ENCODE data around the gene TULP1.
"Not testable (repeated sequence)": the region's sequence is repeated elsewhere in the genome, so short reads cannot be mapped to it uniquely, and the experiment has no call there.

TULP1 gene

DNA sequence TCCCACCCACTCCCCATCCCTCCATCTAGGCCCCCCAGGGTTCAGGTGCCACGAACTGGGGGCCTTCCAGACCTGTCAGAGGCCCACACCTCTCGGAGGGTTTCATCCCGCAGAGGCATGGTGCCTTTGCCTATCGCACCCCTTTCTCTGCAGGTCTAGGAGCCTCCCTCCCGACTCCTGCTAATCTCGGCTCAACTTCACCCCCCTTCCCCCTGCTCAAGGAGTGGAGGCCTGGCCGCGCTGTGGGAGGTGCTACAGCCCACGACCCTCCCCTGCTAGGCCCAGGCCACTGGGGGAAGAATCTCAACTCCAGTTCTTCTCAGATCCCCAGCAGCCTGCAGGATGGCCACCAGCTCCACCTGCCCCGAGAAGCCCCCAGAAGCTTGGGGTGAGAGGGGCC is at the start of gene TULP1:
Gene TULP1, minus strand, starts transcription at position 157 of the 400 bp plus-strand sequence. Its CDS starts 38 bp downstream, at position 119.
- DNase-seq: no peak

DNA sequence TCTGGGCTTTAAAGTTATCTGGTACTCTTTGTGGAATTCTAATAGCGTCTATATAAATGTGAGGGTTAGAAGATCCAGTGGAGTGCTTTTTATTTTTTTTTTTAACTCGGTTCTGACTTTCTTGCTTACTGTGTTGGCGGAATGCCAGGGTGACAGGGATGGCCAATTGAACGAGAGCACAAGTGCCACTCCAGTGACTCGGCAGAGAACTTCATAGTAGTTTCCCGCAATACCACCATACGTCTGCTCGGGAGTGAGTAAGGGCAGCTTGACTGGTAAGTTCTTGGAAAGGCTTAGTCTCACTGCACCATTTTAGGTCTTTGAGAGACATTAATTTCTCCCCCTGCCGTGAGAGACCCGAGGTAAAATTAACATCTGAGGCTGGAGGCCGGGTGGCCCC is 49.4 kb upstream of the TULP1 start:
- DNase-seq: peak; percentile 39

DNA sequence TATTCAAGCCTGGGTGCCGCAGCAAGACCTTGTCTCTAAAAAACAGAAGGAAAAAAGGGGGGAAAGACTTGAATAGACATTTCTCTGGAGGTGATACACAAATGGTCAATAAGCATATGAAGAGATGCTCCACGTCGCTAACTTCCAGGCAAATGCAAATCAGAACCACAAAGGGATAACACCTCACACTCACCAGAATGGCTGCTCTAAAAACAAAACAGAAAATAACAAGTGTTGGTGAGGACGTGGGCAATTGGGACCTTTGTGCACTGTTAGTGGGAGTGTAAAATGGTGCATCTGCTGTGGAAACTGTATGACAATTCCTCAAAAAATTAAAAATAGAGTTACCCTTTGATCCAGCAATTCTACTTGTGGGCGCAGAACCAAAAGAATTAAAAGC is 48.4 kb upstream of the TULP1 start:
- DNase-seq: no peak

DNA sequence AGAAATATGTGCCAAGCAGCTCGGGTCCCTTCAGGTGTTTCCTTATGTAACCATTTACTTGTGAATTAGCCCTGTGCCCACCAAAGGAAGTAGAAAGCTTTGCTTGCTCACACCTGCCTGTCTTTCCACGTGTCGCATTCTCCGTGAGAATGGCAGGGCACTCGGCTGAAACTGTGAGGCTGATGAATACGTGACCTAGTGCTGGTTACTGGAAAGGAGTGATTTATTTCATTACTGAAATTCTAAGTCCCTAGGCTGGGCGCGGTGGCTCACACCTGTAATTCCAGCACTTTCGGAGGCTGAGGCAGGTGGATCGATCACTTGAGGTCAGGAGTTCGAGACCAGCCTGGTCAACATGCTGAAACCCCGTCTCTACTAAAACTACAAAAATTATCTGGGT is 45.9 kb upstream of the TULP1 start:
- DNase-seq: no peak

DNA sequence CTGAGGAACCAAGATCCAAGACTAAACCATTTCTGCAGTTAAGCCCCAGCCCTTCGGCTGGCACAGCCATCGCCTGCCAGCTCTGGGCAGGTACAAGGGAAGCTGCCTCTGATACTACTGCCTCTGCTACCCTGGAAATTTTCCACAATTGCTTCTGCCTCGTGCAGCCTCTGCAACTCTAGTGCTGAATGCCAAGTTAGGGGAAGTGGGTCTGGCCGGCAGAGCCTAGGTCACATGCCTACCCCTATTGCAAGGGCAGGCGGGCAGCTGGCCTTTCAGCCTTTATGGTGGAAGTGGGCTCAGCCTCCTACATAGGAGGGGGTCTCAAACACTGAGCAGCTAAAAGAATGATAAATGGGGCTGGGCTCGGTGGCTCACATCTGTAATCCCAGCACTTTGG is 44.5 kb upstream of the TULP1 start:
- no peak for DNase-seq

DNA sequence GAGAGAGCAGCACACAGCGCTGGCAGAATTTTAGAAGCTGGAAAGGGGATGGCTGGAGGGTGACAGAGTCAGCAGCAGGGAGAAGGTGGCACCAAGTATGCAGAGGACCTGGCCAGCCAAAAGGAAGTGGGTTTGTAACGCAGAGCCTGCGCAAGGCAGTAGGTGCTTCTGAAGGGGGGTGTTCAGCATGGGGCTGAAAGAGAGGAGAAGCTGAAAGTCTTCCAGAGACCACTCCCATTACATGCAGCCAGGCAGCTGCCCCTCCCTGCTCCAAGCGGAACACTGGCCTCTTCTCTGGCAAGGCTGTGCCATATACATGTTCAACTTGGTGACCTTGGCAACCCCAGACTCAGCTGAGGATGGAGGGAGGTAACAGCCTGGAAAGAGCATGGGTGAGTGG is 42.1 kb upstream of the TULP1 start:
- no peak for DNase-seq

DNA sequence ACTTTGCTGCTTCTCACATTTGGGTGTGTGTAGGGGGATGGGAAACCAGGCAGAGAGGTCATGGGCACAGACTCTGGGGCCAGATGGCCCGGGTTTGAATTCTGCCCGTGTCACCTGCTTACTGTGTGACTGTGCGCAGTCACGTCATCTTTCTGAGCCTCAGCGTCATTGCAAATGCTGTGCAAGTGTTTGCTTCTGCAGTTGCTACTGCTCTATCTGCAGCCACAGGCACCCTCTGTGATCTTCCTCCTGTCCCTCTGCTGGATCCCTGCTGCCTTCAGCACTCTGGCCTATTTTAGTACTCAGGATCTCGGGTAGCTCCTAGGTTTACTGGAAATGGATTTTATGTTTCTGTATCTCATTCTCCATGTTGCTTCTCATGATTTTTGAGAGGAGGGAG is 40.6 kb upstream of the TULP1 start:
- no peak for DNase-seq

DNA sequence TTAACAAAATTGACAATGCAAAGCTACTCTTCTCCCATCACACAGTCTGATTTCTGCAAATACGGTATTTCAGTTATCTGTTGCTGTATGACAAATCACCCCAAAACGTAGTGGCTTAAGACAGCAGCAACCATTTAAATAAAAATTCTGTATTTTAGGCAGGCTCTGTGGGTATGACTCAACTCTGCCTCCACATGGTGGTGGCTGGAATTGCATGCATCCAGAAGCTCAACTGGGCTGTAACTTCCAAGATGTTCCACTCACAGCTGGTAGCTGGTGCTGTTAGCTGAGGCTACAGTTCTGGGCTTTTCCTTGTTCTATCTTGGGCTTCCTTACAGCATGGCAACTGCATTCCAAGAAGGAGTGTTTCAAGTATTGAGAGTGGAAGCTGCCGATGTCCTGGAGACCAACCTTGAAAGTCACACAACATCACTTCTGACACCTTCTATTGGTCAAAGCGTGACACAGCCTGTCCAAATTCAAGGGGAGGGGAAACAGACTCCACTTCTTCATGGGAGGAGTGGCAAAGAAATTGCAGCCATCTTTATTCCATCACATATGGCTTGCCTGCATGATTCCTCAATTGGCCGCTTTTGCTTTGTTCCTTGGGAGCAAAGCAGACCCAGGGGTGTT is 39.7 kb upstream of the TULP1 start:
- DNase-seq: no peak

DNA sequence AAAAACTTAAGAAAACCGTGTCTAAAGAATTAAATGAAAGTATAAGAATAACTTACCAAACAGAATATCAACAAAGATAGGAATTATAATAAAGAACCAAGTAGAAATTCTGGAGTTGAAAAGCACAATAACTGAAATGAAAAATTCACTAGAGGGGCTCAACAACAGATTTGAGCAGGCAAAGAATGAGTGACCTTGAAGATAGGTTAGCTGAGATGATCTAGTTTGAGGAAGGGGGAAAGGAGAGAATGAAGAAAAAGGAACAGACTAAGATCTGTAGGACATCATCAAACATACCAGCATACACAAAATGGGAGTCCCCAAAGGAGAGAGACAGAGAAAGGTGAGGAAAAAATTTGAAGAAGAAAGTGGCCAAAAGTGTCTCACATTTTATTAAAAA is 37.7 kb upstream of the TULP1 start:
- no peak for DNase-seq

DNA sequence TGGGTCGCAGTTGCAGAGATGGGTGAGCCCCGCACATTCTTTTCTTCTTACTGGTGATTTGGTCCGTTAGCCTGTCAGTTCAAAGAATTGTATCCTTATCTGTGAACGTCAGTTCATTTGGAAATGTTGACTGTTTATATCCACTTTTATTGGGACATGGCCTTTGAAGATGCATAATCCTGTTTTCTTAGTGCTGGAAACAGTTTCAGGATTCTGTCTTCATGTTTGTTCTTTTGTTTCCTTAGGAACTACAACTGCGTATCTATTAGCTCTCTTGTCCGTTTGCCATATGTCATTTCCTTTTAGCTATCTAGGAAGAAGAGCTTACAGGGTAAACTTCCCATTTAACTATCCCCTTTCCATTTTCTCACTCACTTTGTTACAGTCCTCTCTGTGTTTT is 35.0 kb upstream of the TULP1 start:
- no peak for DNase-seq

DNA sequence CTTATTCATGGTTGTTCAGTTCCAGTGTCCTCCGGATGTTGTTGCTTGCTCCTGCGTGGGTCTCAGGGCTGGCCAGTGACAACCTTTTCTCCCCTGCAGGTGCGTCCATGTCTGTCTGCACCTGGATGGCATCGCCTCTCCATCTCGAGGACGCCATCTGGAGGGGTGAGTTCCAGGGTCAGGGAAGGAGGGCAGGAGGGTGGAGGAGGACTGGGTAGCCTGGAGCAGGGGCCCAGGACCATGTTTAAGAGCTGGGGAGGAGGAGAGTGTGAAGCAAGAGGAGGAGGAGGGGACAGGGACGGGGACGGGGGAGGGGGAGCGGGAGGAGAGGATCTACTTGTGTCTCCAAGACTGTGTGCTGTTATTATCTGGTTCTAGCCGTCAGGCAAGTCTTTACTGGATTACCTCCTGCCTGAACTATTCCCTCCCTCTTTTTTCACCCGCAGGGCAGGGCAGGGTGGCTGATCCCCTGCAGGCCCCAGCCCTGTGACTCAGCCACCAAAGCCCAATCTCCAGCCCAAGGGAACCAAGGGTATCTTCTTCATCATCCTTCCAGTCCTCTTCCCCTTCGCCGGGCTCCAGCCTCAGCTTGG is 32.2 kb upstream of the TULP1 start:
- no peak for DNase-seq

DNA sequence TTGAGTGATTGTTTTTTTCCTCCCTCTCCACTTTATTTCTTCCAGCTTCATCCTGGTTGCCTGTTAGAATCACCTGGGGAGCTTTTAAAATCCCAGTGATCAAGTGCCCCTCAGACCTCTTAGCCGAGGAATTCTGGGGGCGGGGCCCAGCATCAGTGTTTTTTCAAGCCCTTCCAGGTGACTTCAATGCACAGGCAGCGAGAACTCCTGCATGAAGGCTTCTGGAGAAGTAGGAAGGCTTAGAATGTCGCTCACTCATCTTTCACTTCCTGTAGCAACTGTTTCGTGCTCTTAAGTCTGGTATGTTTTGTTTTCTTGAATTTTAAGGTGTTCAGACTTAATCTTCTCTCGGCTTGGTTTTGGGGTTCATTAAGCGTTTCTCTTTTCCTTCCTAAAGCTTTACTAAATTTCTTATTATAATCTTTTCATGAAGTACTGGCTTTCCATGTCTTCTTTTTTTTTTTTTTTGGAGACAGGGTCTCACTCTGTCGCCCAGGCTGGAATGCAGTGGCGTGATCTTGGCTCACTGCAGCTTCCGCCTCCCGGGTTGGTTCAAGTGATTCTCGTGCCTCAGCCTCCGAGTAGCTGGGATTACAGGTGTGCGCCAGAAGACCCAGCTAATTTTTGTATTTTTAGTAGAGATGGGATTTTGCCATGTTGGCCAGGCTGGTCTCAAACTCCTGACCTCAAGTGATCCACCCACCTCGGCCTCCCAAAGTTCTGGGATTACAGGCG is 30.9 kb upstream of the TULP1 start:
- no peak for DNase-seq

DNA sequence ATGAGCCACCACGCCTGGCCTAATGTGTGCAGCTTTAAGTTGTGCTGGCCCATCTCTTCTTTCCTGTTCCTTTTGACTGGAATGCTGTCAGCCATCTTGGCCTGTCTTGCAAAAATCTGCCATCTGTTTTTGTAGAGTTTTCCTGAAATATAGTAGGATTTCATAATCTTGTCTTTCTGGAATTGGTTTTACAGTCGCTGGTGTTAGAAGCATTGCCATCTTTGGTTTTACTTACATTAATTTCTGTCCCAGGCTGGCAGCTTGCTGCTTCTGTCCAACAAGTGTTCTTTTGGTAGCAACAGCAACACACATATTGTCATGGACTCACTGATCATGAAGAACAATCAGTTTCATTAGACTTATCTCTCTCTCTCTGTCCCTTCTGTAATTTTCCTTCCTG is 29.1 kb upstream of the TULP1 start:
- no peak for DNase-seq

DNA sequence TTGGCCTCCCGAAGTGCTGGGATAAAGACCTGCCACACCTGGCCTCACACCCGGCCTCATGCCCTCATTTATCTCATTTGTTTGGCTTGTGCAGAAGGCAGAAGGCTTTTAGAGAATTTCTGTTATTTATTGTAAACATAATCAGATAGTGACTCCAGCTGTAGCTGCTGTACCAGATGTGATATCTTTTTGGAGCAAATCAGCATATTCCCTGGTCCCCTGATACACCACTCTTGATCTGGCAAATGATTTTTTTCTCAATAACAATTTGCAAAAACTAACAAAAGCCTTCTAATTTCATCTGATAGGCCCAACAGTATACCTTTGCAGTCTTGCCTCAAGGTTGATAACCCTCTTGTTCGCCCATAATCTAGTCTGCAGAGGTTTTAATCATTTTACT is 26.5 kb upstream of the TULP1 start:
- DNase-seq: no peak

DNA sequence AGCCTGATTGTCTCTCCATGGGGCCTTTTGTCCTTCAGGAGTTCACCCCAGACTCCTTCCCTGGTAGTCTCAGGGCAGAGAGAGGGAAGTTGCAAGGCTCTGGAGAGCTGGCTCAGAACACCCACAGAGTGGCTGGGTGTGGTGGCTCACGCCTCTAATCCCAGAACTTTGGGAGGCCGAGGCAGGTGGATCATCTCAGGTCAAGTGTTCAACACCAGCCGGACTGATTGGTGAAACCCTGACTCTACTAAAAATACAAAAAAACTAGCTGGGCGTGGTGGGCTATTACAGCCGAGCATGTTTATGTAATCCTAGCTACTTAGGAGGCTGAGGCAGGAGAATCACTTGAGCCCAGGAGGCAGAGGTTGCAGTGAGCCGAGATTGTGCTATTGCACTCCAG is 23.2 kb upstream of the TULP1 start:
- not testable (repeated sequence) for DNase-seq

DNA sequence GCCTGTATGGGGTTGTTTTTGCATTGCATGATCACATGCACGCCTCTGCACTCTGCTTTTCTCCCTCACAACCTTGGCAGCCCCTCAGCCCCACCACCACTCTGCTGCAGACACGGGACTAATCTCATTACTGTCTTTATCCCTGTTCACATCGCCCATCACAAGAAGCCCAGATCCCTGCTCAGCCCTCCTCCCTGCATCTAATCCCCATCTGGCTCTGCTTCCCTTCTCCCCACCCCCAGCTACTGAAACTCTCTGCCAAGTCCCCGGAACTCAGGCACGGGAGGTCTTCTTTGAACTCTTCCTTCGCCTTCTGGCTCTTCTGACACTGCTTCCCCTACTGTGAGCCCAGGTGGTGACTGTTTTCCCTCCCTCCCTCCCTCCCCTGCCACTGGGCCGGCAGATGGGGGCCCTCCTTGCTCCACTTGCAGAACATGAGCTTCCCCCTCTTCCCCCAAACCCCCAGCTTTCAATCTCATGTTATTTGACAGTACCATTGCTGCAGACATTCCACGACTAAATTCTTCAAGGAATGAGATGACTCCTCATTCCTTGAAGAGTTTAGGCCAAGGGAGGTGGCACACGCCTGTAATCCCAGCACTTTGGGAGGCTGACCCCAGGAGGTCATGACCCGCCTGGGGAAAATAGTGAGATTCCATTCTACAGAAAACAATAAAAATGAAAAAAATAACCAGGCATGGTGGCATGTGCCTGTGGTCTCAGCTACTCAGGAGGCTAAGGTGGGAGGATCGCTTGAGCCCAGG is 21.9 kb upstream of the TULP1 start:
- DNase-seq: no peak

DNA sequence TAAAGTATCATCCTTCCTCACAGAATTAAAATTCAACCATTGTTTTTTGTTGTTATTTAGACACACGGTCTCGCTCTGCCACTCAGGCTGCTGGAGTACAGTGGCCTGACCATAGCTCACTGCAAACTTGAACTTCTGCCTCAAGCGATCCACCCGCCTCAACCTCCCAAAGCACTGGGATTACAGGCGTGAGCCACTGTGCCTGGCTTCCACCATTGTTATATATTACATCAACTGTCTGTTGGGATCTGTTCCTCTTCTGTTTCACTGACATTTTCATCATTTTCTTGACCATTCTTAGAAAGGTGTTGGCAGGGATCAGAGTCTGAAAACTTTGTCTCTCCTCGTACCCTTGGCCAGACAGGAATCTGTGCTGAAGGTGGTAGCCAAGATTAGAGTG is 21.3 kb upstream of the TULP1 start:
- DNase-seq: no peak

DNA sequence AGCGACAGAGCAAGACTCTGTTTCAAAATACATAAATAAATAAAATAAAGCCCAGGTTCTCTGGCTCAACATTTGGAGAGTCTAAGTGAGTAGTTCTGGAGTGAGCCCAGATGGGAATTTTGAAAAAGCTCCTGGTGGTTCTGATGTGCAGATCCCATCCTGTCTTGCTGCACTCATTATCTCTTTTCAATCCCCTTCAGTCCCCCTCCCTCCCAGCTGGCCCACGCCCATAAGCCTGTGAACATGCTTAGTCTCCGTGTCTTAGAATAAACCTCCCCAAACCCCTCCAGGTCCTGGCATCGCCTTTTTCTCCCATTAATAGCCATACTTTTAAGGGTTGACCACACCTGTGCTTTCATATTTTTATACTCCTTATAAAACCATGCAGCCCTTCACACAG is 19.4 kb upstream of the TULP1 start:
- no peak for DNase-seq

DNA sequence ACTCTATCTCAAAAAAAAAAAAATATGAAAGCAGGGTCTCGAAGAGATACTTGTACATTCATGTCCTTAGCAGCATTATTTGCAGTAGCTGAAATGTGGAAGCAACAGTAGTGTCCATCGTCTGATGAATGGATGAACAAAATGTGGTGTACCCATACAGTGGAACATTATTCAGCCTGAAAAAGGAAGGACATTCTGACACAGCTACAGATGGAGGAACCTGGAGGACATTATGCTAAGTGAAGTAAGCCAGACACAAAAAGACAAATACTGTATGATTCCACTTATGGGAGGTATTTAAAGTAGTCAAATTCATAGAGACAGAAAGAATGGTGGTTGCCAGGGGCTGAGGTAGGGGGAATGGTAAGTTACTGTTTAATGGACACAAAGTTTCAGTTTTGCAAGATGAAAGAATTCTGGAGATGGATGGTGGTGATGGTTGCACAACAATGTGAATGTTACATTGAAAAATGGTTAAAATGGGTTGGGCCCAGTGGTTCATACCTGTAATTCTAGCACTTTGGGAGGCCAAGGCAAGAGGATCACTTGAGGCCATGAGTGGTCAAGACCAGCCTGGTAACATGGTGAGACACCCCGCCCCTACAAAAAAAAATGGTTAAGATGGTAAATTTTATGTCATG is 11.8 kb upstream of the TULP1 start:
- DNase-seq: no peak

DNA sequence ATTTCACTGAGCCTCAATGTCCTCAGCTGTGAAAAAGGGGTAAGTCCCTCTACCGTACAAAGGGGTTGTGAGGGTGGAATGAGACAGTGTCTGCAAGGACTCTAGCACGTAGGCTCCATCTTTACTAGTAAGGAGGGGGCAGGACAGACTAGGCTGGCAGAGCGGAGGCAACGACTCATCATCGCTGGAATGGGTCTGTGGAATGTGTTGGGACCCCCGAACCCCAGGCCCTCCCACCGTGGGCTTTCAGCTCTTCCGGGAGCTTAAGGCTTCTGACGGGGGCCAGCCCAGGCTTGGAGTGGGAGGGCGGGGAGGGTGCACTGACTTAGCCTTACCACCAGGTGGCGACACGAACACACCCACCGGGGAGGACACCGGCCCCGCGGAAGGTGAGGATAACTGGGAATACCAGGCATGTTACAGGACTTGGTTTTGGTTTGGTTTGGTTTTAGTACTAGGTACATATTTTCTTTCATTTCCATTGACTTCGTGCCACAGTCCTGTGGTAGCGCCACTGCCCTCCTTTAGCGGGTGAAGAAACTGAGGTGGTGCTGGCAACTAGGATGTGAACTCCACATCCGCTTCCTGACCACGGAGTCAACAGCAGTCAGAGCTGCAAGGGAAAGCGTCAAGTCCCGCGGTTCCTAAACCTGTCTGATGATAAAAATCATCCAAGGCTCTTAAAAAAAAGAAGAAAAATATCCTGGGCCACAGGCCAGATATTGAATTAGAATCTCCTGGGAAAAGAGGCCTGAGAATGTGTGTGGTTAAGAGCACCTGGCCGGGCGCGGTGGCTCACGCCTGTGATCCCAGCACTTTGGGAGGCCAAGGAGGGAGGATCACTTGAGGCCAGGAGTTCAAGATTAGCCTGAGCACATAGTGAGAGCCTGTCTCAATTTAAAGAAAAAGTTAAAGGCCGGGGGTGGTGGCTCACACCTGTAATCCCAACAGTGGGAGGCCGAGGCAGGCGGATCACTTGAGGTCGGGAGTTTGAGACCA is 10.3 kb upstream of the TULP1 start:
- DNase-seq: peak; percentile 30

DNA sequence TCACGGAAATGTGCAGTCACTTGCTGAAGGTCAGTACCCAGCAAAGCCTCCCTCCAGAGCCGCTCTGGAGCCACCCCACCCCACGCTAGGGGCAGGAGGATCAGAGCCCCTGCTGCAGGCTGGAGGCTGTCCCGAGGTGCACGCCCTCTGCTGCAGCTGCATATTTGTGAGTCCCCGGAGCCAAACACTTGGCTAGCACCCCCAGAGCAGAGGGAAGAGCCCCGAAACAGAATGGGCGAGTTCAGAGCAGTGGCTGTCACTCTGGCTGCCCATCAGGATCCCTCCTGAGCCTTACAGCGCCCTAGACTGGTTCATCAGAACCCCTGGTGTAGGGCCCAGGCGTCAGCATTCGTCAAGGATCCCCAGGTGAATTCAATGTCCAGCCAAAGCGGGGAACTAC is 9.5 kb upstream of the TULP1 start:
- no peak for DNase-seq

DNA sequence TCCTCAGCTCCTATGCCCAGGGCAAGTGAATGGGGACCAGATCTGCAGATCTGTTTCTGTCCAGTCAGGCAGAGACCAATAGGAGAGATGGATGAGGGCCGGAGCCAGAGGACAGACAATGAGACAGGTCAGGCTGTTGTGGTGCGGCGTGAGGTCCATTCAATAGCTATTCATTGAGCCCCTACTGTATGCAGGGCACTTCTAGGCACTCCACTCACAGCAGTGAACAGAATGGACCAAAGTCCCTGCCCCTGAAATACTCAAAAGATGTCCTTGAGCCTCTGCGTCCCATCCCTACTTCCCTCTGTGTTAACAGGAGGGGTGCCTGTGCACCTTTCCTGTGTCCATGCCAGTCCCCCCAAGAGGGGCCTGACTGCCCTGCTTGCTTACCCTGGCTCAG is 8.5 kb upstream of the TULP1 start:
- no peak for DNase-seq

Data from NCI-H1105 (cell line).